T-helper 1 cell (primary cell): ENCODE measurements around the gene SON.
"Not testable (repeated sequence)": the region's sequence is repeated elsewhere in the genome, so short reads cannot be mapped to it uniquely, and the experiment has no call there.

Experiments
- DNase-seq, 5 donors: peaks; one replicate each; pipeline ENCODE4 v3.0.0-alpha.2; 2012 to 2020

SON gene

DNA sequence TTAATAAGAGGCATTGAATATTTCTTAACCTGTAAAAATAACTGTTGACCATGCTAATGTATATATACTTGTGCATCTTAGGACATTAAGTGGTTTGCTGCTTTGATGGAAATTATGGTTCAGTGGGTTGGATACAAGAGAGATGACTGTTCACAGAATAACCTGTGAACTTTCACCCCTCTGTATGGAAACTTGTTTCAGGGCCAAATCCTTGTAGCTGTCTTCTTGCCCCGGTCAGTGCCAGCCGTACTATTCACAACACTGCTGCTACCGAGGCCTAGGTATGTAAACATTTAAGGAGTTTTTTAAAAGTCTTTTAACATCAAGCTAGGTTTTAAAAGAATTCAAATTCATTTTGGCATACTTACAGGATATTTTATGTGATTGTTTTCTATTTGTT is 29.5 kb downstream of the SON start:
- DNase-seq: no peak

DNA sequence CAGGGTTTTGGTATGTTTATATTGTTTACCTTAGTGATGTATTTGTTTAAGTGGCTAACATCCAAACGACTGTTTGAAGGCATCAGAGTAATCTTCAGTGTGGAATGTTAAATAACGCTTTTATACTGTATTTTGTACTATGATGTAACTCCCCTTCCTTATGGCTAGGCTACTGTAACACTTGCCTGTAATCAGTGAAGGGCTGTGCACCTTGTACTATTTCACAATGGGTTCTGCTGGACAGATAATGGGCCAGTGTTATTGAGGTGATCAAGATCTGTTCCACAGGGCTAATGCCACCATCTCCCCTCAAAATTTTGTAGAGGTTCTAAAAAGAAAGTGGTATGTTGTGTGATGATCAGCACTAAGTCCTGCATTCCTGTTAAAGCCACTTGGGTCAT is 33.9 kb downstream of the SON start:
- DNase-seq: not testable (repeated sequence)

- no peak for DNase-seq
Measured at GRCh38 chr21:33578214-33578613, 35.4 kb downstream of the SON start.

GRCh38 chr21:33578959-33579542 is 36.2 kb downstream of the SON start:
- peak in 1 of 5 donors; percentile 4 for DNase-seq

DNA sequence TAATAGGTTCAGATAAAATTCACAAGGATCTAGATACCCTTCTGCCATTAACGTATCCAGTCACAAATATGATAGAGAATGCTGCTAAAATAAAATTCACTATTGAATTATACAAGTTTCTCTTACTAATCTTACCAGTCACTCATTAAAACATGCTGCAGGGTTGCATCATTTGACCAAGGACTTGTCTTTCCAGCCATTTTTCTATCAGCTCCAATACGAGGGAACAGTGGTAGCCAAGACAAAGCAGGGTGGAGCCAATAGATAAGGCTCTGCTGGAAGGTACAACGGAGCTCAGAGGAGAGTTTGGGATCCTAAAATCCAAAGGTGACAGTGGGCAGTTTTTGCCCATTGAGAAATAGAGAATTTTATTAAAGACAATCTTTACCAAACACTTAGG is 41.6 kb downstream of the SON start:
- DNase-seq: no peak

GRCh38 chr21:33586927-33587326 is 44.1 kb downstream of the SON start:
- DNase-seq: no peak

GRCh38 chr21:33587792-33588484 is 45.1 kb downstream of the SON start:
- peak in 3 of 5 donors; percentile 5 to 27 (median 7) for DNase-seq

DNA sequence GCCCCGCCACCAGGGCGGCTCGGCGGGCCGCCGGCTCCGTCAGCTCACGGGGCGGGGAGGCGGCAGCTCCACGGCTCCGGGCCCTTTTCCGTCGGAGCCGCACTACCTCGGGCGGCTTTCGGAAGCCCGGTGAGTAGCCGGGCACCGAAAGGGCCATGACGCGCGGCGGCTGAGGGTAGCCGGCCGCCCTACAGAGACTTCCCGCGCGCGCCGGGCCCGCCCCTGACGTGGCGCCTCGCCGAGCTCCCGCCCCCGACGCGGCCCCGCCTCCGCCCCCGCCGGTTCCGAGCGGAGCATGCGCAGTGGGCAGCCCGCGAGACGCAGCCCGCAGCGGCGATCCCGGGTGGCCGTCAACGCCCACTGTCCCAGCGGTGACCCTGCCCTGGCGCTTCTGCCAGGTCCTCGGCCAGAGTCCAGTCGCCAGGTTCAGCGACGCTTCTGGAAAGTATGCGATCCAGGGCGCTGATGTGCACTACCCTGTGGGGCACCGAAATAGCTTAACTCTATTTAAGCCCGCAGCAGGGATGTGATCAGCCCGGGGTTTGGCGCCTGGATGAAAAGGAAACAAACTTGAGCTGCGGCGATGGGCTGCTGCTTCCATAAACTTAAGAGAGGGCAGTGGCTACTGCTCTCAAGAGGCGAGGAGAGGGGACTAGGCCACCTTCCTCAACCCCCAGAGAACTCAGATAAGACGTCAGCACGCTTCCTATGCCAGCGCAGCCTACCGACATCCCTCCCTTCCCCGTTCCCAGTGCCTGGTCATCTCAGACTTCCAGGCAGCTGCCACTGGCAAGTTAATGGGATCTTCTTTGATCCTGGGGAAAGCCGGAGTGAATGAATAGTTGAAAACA is 45.9 kb downstream of the SON start, which contains the start of gene DONSON:
Gene DONSON, minus strand, starts transcription at position 200 of the 851 bp plus-strand sequence. Its CDS starts 43 bp downstream, at position 157.
- peak; percentile 77 to 90 (median 82) for DNase-seq

DNA sequence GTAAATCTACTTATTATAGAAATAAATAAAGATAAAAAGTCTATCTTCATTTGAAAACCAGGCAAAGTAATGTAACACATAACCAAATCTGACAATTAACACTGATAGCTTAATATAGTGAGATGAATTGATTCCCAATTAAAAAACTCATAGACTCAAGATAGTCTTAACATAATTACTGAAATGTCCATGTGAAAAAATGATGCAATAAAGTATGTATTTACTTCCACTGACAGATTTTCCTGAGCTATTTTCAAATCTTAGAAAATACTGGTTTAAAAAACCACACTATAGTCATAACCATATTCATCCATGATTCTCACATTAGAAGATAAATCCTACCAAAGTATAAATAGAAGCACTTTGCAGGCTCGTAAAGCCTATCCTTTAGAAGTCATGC is 55.2 kb downstream of the SON start:
- no peak for DNase-seq

DNA sequence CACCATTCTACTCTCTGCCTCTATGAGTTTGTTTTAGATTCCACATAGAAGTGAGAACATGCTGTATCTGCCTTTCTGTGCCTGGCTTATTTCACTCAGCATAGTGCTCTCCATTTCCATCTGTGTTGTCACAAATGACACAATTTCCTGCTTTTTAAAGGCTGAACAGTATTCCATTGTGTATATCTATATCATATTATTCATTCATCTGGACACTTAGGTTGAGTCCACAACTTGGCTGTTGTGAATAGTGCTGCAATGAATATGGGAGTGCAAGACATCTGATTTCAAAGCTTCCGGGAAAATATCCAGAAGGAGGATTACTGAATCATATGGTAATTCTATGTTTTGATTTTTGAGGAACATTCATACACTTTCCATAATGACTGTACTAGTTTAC is 65.7 kb downstream of the SON start:
- DNase-seq: no peak

DNA sequence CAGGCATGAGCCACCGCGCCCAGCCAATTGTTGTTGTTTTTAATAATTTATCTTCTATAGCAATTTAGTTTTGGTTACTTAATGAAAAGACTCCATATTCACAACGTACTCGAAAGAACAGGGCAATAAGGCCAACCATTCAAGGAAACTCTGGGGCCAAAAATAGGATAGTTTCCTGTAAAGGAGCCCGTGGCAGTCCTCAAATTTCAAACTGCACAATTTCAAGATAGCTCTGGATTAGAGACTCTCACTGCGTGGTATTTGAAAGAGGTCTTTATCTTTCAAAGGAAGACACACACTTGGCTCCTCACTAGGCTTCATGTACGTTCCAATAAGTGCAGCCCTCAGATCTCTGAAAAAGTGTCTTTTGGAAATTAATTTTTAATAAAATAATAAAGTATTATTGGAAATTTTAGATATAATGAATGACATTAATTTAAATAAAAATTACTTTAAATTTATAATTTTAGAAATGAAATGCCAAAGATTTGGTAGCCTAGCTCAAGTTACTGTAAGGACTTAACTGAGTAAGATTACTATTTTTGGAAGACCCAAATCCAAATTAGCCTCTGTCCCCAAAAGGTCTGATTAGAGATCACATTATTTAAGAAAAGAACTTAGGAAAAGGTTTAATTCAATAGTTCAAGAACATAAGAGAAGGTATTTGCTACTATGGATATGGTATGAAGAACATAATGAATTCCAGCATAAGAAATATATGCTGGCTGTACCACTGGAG is 68.3 kb downstream of the SON start:
- no peak for DNase-seq

DNA sequence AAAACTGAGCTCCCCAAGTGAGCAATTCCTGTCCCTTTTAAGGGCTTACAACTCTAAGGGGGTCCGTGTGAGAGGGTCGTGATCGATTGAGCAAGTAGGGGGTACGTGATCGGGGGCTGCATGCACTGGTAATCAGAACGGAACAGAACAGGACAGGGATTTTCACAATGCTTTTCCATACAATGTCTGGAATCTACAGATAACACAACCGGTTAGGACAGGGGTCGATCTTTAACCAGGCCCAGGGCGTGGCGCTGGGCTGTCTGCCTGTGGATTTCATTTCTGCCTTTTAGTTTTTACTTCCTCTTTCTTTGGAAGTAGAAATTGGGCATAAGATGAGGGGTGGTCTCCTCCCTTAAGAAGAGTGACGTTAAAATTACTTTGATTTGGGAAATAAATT is 74.7 kb downstream of the SON start:
- not testable (repeated sequence) for DNase-seq

DNA sequence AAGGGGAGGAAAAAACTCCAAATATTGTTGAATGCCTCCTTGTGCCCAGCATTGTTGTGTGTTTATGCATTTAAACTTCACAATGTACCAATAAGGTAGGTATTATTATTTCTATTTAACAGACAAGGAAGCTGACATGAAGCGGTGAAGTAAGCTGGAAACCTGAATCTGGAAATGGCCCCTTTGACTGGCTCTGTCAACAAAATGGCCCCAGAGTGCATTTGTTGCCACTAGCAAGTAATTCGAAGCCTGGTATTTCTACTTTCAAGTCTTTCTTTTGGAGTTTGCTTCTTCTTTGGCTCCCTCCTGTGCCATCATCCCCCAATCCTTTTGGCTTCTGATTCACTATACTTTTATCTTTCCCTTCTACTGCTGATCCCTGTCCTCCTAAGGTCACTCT is 75.6 kb downstream of the SON start:
- no peak for DNase-seq

- DNase-seq: no peak
Measured at GRCh38 chr21:33619726-33620125, 76.9 kb downstream of the SON start.

- DNase-seq: no peak
Measured at GRCh38 chr21:33622253-33622652, 79.4 kb downstream of the SON start.

DNA sequence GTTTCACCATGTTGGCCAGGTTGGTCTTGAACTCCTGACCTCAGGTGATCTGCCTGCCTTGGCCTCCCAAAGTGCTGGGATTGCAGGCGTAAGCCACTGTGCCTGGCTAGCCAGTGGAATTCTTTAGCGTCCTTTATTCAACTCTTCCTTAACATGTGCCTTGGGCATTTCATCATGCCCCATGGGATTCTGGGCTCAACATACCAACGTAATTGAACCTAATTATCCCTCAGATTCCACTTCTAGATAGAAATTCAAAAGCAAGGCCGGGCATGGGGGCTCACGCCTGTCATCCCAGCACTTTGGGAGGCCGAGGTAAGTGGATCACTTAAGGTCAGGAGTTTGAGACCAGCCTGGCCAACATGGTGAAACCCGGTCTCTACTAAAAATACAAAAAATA is 83.3 kb downstream of the SON start:
- DNase-seq: not testable (repeated sequence)
